ENCODE data around the gene STX12. TPM values are rescaled to one million over a fixed set of nuclear protein-coding genes. Genes with fewer than 3 reads are reported as not detected.
"Not testable (repeated sequence)": the region's sequence is repeated elsewhere in the genome, so short reads cannot be mapped to it uniquely, and the experiment has no call there.

STX12 gene
- total RNA-seq, 2 donors from 2014 or later: 24.6 to 31.6 TPM

DNA sequence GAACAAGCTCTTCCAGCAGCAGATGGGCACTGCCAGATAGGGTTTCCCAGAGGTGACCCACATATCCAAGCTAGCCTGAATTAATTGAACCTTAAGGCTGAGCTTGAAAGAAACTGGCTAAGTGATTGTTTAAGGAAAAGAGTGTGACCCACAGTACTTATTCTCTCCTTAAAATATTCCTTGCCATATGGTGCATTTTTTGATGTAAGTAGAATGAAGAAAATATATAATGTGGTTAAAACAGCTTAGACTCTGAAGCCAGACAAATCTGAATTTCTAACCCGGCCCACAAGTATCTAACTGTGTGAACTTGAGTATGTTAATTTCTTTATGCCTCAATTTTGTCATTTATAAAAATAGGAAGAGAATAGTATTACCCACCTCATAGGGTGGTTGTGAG lies 62.5 kb downstream of the STX12 start:
- no peak for DNase-seq (ENCODE audit: low spot score)
- Histone ChIP-seq H3K27me3 (no peaks in the 10 kb centered on the region), H3K9me3 (no peaks in the 10 kb centered on the region), H3K27ac (no peak overlapping the region), H3K4me3 (no peak overlapping the region), H3K4me1 (peaks cover 0 to 20% of the 10 kb centered on the region in 2 donors), H3K36me3 (peaks cover 20% of the 10 kb centered on the region)
- TF ChIP-seq CTCF (IDR thresholded peaks at IDR 0.05): no peak

GRCh38 chr1:27849951-27850350 lies 76.9 kb downstream of the STX12 start:
- Histone ChIP-seq H3K4me3 (no peak overlapping the region), H3K36me3 (peaks cover 64% of the 10 kb centered on the region), H3K9me3 (no peaks in the 10 kb centered on the region), H3K27ac (no peak overlapping the region), H3K4me1 (no peaks in the 10 kb centered on the region), H3K27me3 (no peaks in the 10 kb centered on the region)
- TF ChIP-seq CTCF (IDR thresholded peaks at IDR 0.05): no peak
- no peak for DNase-seq (ENCODE audit: low spot score)

DNA sequence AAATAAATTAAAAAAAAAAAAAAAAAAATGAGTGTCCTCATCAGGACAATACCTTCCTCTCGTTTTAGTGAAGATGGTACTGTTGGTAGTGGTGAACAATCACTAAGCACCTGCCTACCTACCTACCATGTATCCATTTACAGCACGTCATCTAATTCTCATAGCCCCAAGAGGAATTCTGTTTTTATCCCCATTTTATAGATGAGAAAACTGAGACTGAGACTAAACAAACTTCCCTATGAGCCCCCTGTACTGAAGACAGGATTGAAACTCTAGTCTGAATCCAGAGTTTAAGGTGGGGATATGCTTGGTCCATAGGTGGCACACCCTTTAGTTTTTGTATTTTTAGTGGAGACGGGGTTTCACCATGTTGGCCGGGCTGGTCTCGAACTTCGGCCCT lies 82.1 kb downstream of the STX12 start:
- Histone ChIP-seq H3K27me3 (no peaks in the 10 kb centered on the region), H3K9me3 (no peaks in the 10 kb centered on the region), H3K27ac (no peak overlapping the region), H3K36me3 (peaks cover 18% of the 10 kb centered on the region), H3K4me3 (no peak overlapping the region), H3K4me1 (peaks cover 0 to 9% of the 10 kb centered on the region in 2 donors)
- no peak for TF ChIP-seq CTCF (IDR thresholded peaks at IDR 0.05)
- no peak for DNase-seq (ENCODE audit: low spot score)

GRCh38 chr1:27856561-27857343 lies 83.7 kb downstream of the STX12 start:
- no peaks in the 10 kb centered on the region for H3K9me3 ChIP-seq
- H3K36me3 ChIP-seq: peaks cover under 1% of the 10 kb centered on the region
- no peak overlapping the region for H3K27ac ChIP-seq
- H3K4me1 ChIP-seq: peaks cover 0 to 9% of the 10 kb centered on the region in 2 donors
- no peak for DNase-seq (ENCODE audit: low spot score)
- no peak for TF ChIP-seq CTCF (IDR thresholded peaks at IDR 0.05)
- H3K27me3 ChIP-seq: no peaks in the 10 kb centered on the region
- H3K4me3 ChIP-seq: no peak overlapping the region

DNA sequence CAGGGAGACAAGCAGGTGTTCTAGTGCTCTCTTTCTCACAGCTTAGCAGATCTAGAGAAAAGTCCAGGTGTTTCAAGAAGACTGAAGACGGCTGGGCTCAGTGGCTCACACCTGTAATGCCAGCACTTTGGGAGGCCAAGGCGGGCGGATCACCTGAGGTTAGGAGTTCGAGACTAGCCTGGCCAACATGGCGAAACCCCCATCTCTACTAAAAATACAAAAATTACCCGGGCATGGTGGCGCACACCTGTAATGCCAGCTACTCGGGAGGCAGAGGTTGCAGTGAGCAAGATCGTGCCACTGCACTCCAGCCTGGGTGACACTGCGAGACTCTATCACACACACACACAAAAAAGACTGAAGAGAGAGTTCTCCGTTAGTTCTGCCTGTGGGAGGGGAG lies 84.5 kb downstream of the STX12 start:
- not testable (repeated sequence) for H3K36me3 ChIP-seq; DNase-seq (ENCODE audit: low spot score); H3K9me3 ChIP-seq; H3K27ac ChIP-seq; H3K27me3 ChIP-seq; H3K4me3 ChIP-seq
- peaks cover 0 to 12% of the 10 kb centered on the region in 2 donors for H3K4me1 ChIP-seq

DNA sequence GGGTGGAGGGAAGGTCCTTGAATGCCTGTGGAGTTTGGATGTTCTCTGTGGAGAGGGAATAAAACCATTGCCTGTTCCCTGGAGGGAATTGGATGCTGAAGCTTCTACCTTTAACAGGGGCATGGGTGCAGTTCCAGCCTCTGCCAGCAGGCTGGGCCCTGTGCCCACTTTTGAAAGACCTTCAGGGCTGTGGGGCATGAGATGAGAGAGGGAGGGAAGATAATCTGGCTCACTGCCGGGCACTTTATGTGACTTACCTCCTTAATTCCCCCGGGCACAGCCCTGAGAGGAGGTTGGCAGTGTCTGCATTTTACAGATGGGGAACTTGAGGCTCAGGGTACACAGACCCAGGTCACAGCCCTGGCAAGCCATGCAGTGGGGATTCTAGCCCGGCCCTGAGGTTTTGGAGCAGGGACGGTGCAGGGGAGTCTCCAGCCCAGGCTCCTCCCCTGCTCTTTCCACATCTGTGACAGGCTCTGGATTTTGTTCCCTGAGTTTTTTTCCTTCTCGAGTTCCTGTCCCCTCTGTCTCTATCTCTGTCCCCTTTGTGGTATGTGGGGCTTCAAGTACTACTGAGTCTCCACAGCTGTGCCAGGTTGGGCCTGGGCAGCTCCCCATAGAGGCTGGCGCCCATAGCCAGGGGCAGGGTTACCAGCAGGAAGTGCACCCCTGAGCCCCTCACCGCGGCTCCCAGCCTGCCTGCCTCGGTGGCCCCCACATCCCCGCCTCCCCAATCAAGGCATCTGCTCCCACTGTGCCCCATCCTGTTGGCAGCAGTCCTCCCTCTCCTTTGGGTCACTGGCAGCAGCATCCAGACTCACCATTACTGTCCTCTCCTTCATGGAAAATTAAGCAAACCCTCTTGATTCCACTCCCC lies 85.3 kb downstream of the STX12 start:
- no peaks in the 10 kb centered on the region for H3K9me3 ChIP-seq
- no peak overlapping the region for H3K4me3 ChIP-seq
- H3K36me3 ChIP-seq: no peaks in the 10 kb centered on the region
- peak; percentile 85 to 92 for TF ChIP-seq CTCF (IDR thresholded peaks at IDR 0.05)
- DNase-seq (ENCODE audit: low spot score): peak; percentile 90
- no peak overlapping the region for H3K27ac ChIP-seq
- no peaks in the 10 kb centered on the region for H3K27me3 ChIP-seq
- H3K4me1 ChIP-seq: peaks cover 0 to 18% of the 10 kb centered on the region in 2 donors
